DMS153 treated with DMSO at 0.1 percent for 48 hours (cell line): ENCODE results near the gene TLK2.
"Not testable (repeated sequence)": the region's sequence is repeated elsewhere in the genome, so short reads cannot be mapped to it uniquely, and the experiment has no call there.

Experiments
- DNase-seq: peaks from one replicate; lab custom pipeline; 2025; ENCODE audit not compliant: unreplicated experiment; lab: John Stamatoyannopoulos, UW

TLK2 gene

DNA sequence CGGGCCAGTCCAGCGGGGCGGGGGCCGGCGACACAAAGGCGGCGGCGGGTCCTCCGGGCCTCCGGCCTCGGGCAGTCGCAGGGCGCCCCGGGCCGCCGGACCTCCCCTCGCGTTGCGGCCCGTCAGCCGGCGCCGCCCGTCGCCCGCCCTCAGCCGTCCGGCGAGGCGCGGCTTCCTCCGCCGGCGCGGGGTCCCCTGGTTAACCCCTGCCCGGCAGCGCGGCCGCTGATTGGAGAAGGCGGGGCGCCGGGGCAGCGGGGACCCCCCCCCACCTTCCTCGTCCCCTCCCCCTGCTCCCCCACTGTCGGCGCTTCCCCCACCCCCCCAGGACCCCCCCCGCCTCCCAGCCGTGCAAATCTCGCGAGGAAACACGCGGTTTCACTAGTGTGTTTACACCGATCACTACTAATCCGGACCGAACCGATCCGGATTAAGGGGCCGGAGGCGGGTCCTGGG, at the start of gene TLK2:
TLK2 (plus strand) TSS at position 402 of the 456 bp plus-strand sequence. CDS start 2,301 bp downstream, outside the sequence.
- DNase-seq: peak; percentile 36

DNA sequence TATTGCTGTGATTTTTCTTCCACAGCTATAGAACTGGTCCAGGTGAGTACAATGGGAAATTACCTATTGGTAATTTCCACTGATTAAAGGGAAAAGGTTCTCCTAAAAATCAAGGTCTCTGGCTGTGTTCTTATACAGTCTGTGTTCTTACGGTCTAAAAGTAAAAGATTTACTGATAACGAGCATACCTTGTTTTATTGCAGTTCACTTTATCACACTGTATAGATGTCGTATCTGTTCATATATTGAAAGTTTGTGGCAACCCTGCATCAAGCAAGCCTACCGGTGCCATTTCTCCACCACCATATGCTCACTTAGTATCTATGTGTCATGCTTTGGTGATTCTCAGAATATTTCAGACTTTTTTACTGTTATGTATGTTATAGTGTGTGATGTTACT, 43.4 kb upstream of the TLK2 start:
- DNase-seq: not testable (repeated sequence)

DNA sequence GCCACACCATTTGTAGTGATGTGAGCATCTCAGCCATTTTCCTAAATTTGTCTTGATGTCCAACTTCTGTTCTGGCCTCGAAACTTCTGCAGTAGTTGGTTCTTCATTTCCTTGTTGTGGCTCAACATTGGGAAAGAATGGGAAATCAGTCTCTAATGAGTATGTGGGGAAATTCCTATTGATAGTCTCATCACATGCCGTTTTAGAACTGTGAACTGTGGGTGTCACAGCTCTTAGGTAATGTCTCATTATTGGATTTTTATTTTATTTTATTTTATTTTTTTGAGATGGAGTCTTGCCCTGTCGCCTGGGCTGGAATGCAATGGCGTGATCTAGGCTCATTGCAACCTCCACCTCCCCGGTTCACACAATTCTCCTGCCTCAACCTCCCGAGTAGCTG, 37.4 kb upstream of the TLK2 start:
- not testable (repeated sequence) for DNase-seq

DNA sequence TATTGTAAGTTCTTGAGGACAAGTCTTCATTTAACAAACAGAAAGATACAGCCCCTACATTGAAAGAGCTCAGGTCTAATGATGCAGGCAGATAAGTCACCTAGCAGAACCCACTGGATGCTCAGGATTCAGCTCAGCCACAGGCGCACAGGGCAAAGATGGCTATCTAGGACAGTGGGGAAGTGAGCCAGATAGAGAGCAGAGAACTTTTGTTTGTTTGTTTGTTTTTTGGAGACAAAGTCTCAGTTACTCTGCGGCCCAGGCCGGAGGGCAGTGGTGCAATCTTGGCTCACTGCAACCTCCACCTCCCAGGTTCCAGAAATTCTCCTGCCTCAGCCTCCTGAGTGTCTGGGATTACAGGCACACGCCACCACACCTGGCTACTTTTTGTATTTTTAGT, 34.6 kb upstream of the TLK2 start:
- no peak for DNase-seq

DNA sequence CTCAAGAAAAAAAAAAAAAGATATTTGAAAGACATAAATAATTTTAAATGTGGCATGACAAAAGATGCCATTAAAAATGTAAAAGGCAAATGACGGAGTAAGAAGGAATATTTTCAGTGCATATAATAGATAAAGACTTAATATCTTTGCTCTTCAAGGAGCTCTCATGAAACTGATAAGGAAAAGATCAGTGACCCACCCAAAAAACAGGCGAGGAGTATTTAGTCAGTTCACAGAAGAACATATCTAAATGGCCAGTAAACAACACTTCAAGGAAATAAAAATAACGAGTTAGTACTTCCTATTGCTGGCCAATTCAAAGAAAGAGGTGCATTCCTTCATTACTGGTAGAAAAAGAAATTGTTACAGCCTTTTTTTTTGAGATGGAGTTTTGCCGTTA, 32.8 kb upstream of the TLK2 start:
- not testable (repeated sequence) for DNase-seq

DNA sequence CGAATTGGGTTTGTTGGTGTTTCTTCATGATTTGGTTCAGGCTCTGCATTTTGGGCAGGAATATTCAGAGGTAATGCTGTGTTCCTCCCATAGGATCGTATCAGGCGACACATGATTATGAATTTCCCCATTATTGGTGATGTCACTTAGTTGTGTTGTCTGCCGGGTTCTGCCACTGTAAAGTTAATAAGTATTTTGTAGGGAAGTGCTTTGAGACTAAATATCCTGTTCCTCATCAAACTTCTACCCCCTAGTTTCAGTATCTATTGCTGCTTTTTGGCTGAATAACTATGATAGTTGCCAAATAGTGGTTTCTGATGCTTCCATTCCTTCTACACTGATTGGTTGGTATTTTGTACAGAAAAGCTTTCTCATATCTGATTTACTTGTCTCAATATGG, 26.4 kb upstream of the TLK2 start:
- not testable (repeated sequence) for DNase-seq

DNA sequence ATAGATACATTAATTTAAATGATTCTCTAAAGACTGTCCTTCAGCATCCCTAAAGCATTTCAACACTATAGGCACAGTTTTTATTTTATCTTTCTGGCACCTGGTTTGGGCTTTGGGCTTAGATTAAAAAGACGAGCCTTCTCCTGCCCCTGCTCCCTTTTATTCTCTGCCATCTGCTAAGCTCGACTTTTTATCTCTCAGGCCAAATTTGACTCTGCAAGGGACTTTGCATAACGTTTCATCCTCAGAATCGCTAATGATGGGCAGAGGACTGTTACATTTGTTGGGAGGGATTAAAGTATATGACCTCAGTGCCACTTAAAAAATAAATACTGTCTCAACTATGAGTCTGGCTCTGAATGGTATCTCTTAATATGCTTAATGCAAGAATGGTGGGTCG, 25.6 kb upstream of the TLK2 start:
- not testable (repeated sequence) for DNase-seq

DNA sequence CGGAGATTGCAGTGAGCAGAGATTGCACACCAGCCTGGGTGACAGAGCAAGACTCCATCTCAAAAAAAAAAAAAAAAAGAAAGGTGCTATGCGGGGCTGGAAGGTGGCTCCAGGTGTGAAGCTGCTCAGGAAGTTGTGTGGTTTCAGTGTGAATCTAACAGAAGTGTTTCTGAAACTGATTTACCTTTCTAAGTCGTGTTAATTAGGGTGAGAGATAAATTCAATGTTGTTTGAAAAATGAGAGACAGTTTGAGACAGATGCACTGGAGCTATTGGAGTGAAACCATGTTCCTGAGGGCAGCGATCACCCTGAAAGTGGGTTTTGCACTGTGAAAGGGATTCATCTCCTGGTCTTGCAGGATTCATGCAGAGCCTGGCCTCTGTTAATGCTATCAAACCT, 25.0 kb upstream of the TLK2 start:
- DNase-seq: not testable (repeated sequence)

DNA sequence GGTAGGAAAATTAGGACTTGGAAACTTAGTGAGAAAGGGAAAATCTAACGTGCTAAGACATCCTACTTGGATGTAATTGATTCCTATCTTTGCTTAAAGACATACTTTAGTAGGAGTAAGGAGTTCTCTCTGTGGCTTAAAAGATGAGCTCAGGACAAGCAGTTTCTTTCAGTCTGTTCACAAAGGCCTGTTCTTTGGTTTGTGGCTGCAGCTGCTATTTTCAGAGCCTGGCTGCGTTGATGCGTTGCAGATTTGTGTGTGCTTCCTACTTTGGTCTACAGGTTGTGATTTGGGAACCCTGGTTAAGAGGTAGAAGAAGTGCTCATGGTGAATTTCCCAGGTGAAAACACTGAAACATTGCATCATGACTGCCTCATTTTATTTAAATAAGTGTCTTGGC, 24.5 kb upstream of the TLK2 start:
- not testable (repeated sequence) for DNase-seq

DNA sequence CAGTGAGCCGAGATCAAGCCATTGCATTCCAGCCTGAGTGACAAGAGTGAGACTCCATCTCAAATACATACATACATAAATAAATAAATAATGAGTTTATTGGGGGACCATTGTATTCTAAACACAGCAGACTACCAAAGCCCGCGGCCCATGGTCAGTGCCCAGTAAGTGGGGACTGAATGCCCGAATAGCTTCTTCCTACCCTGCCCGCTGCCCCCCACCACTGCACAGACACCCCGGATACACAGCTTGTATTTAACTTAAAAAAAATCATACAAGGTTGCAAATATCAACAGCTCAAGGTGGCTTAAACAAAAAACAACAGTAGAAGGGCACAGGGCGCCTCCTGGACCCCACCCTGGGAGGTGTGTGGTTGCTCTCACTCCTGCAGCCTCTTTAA, 22.6 kb upstream of the TLK2 start:
- no peak for DNase-seq

DNA sequence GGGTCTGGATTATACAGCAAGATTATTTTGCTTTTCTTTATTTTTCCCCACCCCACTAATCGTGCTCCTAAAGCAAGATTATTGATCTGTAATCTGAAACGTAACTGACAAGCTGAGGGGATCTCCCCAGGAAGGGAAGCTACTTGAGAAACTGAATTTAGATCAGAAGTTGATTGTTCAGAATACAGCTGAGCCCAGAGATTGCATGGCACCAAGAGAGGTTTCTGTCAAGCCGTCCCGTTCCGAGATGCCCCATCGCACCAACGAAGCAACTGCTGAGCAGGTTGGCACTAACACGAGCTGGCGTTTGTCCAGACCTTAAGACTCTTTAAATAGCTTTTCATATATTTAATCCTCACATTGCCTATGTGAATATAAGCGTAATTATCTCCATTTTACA, 20.1 kb upstream of the TLK2 start:
- DNase-seq: not testable (repeated sequence)

DNA sequence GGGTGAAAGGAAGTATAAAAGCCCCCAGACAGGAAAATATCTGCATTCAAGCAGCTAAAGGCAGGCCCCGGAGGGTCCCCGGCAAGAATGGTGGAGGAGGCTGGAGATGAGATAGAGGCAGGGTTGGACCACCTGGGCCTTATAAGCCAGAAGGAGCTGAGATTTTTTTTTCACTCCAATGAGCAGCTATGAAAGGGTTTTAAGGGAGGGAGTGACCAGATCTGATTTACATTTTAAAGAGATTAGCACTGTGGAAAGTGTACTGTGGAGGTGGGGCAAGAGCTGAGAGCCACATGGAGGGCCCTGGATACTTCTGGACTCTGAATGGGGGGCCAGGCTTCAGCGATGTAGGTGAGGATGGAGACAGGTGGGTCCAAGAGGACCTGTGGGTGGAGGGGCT, 14.2 kb upstream of the TLK2 start:
- DNase-seq: not testable (repeated sequence)

DNA sequence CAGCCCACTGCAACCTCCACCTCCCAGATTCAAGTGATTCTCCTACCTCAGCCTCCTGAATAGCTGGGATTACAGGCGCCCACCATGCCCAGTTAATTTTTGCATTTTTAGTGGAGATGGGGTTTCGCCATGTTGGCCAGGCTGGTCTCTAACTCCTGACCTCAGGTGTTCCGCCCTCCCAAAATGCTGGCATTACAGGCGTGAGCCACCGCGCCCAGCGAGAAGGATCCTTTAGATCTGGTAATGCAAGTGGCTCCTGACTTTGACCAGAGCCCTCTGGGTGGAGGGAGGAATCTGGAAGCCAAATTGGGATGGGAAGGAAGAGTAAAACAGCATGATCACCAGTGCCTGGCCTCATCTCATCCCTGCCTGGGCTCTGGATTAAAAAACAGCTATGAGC, 13.4 kb upstream of the TLK2 start:
- DNase-seq: not testable (repeated sequence)

DNA sequence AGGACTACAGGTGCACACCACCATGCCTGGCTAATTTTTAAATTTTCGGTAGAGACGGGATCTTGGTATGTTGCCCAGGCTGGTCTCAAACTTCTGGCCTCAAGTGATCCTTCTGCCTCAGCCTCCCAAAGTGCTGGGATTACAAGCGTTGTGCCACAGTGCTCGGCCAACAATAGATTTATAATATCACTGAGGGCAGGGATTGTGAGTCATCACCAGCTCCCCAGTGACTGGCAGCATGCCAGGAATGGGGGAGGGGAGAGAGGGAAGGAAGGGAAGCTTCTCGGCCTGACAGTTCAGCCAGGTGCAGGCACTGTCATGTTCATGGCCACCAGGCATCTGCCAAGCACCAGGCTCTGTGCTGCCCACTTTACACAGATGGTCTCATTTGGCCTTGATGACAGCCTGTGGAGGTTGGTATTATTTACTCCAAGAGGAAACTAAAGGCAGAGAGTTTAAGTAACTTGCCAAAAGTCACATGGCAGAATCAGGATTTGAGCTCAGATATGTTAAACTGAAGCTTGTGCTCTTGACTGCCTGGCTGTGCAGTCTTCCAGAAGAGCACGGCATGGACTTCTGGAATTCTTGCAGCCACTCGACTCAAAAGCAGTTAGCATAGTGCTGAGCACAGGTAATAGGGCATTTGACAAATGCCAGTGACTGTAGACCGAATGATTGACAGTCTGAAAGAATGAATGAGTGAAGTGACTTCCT, 7.8 kb upstream of the TLK2 start:
- peak; percentile 80 for DNase-seq

DNA sequence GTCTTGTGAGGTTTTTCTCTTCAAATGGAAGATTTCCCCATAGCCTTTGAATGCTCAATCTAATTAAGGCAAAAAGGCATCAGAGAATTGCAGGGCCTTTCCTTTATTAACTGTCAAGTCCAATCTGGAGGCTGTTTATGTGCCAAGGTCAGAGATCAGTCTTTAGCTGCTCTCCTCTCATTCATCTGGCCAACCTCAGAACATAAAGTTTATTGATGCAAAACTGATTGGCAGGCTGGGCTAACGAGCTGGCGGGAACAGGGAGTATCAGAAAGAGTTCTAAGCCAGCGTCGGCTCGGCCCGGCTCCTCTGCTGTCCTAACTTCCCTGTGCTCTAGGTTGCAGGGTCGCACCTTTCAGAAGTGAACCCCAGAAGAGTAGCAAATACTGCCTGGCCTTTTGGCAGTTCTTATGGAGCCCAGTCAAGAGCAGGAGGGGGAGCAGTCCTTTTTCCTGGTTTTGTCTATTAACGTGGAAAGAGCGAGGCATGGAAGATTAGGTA, 7.2 kb upstream of the TLK2 start:
- not testable (repeated sequence) for DNase-seq

DNA sequence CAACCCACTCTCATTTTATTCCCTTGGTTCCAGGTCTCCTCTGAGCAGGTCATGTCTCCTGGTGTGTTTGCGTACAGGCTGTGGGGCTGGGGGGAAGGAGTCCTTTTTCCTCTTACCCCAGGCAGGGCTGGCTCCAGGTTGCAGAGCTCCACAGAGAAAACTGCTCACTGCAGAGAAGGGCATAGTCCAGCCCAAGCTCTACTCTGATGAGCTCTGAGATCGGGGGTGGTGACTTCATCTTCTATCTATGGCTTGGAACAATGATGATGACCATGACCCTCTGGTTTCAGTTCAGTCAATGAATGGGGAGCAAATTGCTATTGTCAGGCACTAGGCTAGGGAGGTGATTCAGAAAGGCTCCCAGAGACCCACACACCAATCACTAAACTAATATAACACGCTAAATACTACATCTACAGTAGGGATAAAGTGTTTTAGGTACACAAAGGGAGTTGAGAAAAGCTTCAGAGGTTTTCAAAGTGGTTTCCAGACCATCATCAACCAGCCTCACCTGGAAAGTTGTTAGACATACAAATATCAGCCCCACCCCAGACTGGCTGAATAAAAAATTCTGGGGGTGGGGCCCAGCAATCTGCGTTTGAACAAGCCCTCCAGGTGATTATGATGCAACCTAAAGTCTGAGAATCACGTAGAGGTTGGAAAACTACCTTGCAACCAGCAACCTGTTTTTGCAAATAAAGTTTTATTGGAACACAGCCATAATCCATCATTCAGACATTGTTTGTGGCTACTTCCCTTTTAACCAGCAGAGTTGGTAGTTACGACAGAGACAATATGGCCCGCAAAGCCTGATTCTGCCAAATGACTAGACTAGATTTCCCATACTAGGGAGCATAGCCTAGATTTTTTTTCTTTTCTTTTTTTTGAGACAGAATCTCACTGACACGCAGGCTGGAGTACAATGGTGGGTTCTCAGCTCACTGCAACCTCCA, 5.3 kb upstream of the TLK2 start:
- DNase-seq: not testable (repeated sequence)

DNA sequence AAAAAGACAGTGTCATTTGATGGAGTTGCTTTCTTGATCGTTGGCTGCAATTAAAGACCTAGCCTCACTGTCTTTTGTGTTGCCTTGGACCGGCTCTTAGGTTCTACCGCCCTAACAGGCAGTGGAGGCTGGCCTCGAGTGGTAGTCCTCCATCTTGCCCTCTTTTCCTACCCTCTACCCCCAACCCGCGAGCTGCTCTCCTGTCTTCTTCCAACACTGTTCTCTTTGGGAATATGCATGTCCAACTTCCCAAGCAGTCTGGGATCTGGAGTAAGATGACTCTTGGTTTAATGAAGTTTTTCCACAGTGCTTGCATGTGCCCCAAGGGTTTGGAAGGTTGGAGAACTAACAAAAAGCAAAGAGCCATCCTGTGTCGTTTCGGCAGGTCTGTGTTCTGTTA, 1.5 kb upstream of the TLK2 start:
- DNase-seq: not testable (repeated sequence)

DNA sequence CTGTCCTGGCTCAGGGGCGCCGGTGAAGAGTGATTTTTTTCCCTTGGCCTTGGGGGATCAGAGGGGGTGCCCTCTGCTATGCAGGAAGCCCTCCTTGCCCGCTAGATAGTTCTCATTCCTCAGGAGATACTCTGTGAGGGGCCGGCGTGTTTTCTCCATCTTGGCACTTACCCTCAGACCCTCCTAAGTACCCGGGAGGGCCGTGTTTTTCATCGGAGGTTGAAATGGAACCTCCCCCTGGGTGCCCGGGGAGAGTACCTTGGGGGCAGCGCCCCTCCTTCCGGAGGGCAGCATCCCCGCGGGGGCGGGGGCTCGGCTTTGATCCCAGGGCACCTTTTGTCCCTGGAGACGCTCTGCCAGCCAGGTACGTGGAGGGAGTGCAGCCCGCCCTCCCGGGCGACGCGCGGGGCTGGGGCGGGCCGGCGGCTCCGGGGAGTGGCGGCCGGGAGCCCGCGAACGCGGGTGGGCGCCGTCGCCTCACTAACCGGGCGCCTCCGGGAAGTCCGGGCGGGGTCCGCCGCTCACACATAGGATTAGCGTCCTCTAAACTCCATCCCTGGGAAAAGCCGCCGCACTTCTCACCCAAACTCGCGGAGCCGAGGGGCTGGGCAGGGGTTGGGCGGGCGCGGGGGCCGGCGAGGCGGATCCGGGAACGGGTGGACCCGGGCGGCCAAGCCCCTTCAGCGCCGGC, 762 bp upstream of the TLK2 start:
- DNase-seq: not testable (repeated sequence)

DNA sequence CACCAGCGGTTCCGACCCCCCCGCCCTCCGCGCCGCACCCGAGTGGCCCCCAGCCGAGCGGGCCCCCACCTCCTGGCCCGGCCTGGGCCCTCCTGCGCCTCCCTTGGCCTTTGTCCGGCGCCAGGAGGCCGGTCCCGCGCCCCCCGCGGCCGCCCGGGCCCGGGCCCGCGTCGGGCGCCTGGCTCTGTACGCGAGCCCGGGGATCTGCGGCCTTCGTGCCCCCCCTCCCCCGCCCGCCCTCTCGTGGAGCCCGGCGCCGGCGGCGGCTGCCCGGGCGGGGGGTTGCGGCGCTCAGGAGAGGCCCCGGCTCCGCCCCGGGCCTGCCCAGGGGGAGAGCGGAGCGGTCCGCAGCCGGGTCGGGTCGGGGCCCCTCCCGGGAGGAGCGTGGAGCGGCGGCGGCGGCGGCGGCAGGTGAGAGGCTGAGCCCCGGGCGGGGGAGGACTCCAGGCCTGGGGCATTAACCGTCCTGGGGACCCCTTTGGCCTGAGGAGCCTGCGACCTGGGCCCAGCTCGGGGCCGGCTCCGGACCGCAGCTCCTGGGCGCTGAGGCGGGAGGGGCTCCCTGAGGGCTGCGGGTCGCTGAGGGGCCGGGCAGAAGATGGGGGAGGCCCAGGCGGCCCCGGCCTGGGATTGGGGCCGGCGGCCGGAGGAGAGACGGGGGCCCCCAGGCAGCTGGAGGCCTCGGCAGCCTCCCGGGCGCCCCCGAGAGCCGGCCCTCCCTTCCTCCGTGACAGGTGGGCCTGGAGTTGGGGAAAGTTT, 434 bp downstream of the TLK2 start:
- not testable (repeated sequence) for DNase-seq

DNA sequence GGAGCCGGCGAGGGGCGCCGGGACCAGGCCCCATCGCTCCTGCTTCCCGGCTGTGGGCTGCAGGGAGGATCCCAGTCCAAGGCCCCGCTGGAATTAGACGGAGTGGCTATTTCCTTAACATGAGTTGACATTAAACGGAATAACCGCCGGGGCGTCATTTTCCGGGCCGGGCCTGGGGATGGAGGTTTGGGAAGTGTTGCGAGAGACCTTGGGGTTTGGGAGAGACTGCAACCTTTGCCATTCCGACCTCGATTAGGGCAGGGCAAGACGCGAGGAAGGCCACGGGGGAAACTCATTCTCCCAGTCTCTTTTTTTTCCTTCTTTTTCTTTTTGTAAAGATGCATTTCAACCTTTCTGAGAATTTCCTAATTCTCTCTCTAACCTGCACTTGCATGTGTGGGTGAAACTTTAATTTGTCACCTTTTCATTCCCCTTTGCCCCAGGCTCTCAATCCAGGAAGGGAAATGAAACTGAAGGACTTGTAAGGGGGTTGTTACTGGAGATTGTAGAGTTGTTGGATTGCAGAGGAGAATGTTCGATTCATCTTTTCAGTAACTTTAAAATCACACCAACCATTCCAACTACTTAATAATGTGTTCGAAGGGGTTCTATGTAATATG, 1.1 kb downstream of the TLK2 start:
- DNase-seq: not testable (repeated sequence)
